Right lobe of liver (tissue), 6 donors: Measurements from ENCODE around the gene PRM3. TPM values are rescaled to one million over a fixed set of nuclear protein-coding genes. Genes with fewer than 3 reads are reported as not detected.

Experiments used
- ATAC-seq, 4 donors: fragments of 200-7000 bp; cut with Tn5 transposase; one replicate each; pipeline ENCODE4 v1.9.1; 2020; ENCODE audit warnings: mild to moderate bottlenecking in 4 of 4, moderate library complexity in 4 of 4
- DNase-seq, 3 donors: peaks; one replicate each; pipeline ENCODE4 v3.0.0-alpha.2; 2020
- H3K27ac ChIP-seq, 3 donors: fragments of 200-600 bp; one replicate each; pipeline ENCODE4 v1.8.0; 2022
- H3K27me3 ChIP-seq, 2 donors: fragments of 200-600 bp; one replicate each; pipeline ENCODE4 v1.8.0; 2022
- H3K36me3 ChIP-seq, 4 donors: fragments of 200-600 bp; sonication (generic) in 1 of 4; one replicate each; pipeline versions ENCODE4 v1.5.1 to v1.8.0; 2017 to 2022; ENCODE audit warnings: control low read depth in 1 of 4
- H3K4me1 ChIP-seq, 4 donors: fragments of 200-600 bp; sonication (generic) in 1 of 4; one replicate each; pipeline versions ENCODE4 v1.5.1 to v1.8.0; 2017 to 2022; ENCODE audit warnings: control low read depth in 1 of 4
- H3K4me3 ChIP-seq, 3 donors: fragments of 200-600 bp; one replicate each; pipeline ENCODE4 v1.8.0; 2022
- H3K9me3 ChIP-seq, 4 donors: fragments of 200-600 bp; sonication (generic) in 1 of 4; one replicate each; pipeline versions ENCODE4 v1.5.1 to v1.8.0; 2017 to 2022; ENCODE audit warnings: control low read depth in 1 of 4
- CTCF ChIP-seq, 4 donors: fragments of 200-600 bp in 3 of 4; fragments of 450-650 bp in 1 of 4; IDR thresholded peaks; one replicate each; pipeline versions ENCODE4 v1.5.1 to v1.8.0; 2016 to 2022; ENCODE audit warnings: antibody characterized with exemption in 4 of 4, mild to moderate bottlenecking in 2 of 4
- POLR2A ChIP-seq: fragments of 450-650 bp; IDR thresholded peaks from one replicate; pipeline ENCODE4 v1.6.1; 2017; ENCODE audit warnings: antibody characterized with exemption, mild to moderate bottlenecking
- WGBS: methylation state at CpG from one replicate; pipeline ENCODE4 v1.1.6; 2018; ENCODE audit warnings: low coverage, low lambda C conversion rate; ENCODE audit not compliant: insufficient coverage; ENCODE audit errors: missing lambda C conversion rate; 5-methylcytosine and 5-hydroxymethylcytosine counted together
- intact Hi-C, 2 donors: fragments of 100-400 bp; cut with DNase I; formaldehyde crosslinking; loops; one replicate each; pipeline versions ENCODE4 v1.11.2 to v1.14.1; 2022
- total RNA-seq, 6 experiments: library from RNA; depleted of rRNA in 2 of 6; stranded (reverse); fragments of >200 nt in 2 of 6; fragmentation: NEBNext Ultra II Directional in 3 of 6; extraction: Animal tissue kit (Norgen Biotek cat#: 25700) in 3 of 6; gene quantifications; one replicate each; pipeline versions ENCODE4 v1.1.0 to v1.2.4, GENCODE V29; 2016 to 2023
- donor health status: DM: no; HTN: yes; CAD: no.
- donor health status: DM: no; HTN: no; CAD: no.
- donor health status: DM: no; HTN: no; CAD: no.
- donor health status: DM: no; HTN: yes; CAD: no.
- donor health status: DM: no; HTN: yes; CAD: no.

The PRM3 gene
- total RNA-seq, 6 experiments from 2014 or later: not detected

GRCh38 chr16:11232852-11233726 is 40.3 kb downstream of the PRM3 start:
- H3K36me3 ChIP-seq: no peaks in the 10 kb centered on the region
- peak overlapping the region in 1 of 3 donors; percentile 49 for H3K27ac ChIP-seq
- H3K4me1 ChIP-seq: peaks cover 0 to 20% (median 4%) of the 10 kb centered on the region in 4 donors
- 88% methylated on average over 1 of the region's 35 CpGs for WGBS
- H3K27me3 ChIP-seq: no peaks in the 10 kb centered on the region
- DNase-seq (peak in 1 of 3 donors; percentile 61), ATAC-seq (peak; percentile 33 to 57 (median 41))
- TF ChIP-seq POLR2A: no peak
- TF ChIP-seq CTCF (IDR thresholded peaks at IDR 0.05): no peak
- no peak overlapping the region for H3K4me3 ChIP-seq
- no peaks in the 10 kb centered on the region for H3K9me3 ChIP-seq
- intact Hi-C loops: no loop called here

GRCh38 chr16:11232302-11232851 is 41.1 kb downstream of the PRM3 start:
- 87% methylated on average over 2 of the region's 3 CpGs for WGBS
- ATAC-seq: no peak
- Histone ChIP-seq H3K27me3 (no peaks in the 10 kb centered on the region), H3K4me3 (no peak overlapping the region), H3K9me3 (no peaks in the 10 kb centered on the region), H3K4me1 (peaks cover 0 to 20% (median 4%) of the 10 kb centered on the region in 4 donors), H3K36me3 (no peaks in the 10 kb centered on the region), H3K27ac (peak overlapping the region in 1 of 3 donors; percentile 49)
- no peak for DNase-seq
- no peak for TF ChIP-seq CTCF (IDR thresholded peaks at IDR 0.05)
- no peak for TF ChIP-seq POLR2A
- intact Hi-C loops: no loop called here

GRCh38 chr16:11231367-11231970 is 42.0 kb downstream of the PRM3 start:
- TF ChIP-seq POLR2A (no peak), CTCF (IDR thresholded peaks at IDR 0.05) (no peak)
- Histone ChIP-seq H3K4me3 (no peak overlapping the region), H3K4me1 (peaks cover 0 to 20% (median 4%) of the 10 kb centered on the region in 4 donors), H3K27ac (no peak overlapping the region), H3K36me3 (no peaks in the 10 kb centered on the region), H3K27me3 (no peaks in the 10 kb centered on the region), H3K9me3 (no peaks in the 10 kb centered on the region)
- DNase-seq (no peak), ATAC-seq (peak in 1 of 4 donors; percentile 29)
- 65% methylated on average over 7 of the region's 10 CpGs for WGBS
- intact Hi-C loops: no loop called here

GRCh38 chr16:11229906-11230305 is 43.5 kb downstream of the PRM3 start:
- WGBS: no CpG with 5 or more reads among the region's 4 CpGs
- intact Hi-C loops: no loop called here
- no peaks in the 10 kb centered on the region for H3K27me3 ChIP-seq
- H3K27ac ChIP-seq: no peak overlapping the region
- no peaks in the 10 kb centered on the region for H3K9me3 ChIP-seq
- no peak for TF ChIP-seq CTCF (IDR thresholded peaks at IDR 0.05)
- no peak for TF ChIP-seq POLR2A
- peak; percentile 54 to 86 (median 82) for ATAC-seq
- H3K36me3 ChIP-seq: no peaks in the 10 kb centered on the region
- peak; percentile 87 to 89 (median 89) for DNase-seq
- no peak overlapping the region for H3K4me3 ChIP-seq
- H3K4me1 ChIP-seq: peaks cover 0 to 10% (median 2%) of the 10 kb centered on the region in 4 donors
